H9 (cell line): Measurements from ENCODE around the gene SF3A2. TPM values are rescaled to one million over a fixed set of nuclear protein-coding genes. Genes with fewer than 3 reads are reported as not detected.
A peak's percentile ranks its signal among the peaks of the same experiment; 100 is the strongest.

Experiments used
- DNase-seq: peaks from one replicate; pipeline ENCODE4 v3.0.0-alpha.2; 2017
- H2AFZ ChIP-seq: one replicate; pipeline ENCODE4 v1.6.1; 2013; ENCODE audit warnings: mild to moderate bottlenecking, low read length, control low read depth, moderate library complexity
- H2AK5ac ChIP-seq: 2 replicates; pipeline ENCODE4 v1.6.1; 2013; ENCODE audit warnings: low read length, control low read depth, mixed read lengths; ENCODE audit not compliant: insufficient read length
- H2BK120ac ChIP-seq: one replicate; pipeline ENCODE4 v1.6.1; 2013; ENCODE audit warnings: low read depth, mild to moderate bottlenecking, low read length, control low read depth, inconsistent platforms; ENCODE audit not compliant: poor library complexity, severe bottlenecking
- H2BK12ac ChIP-seq: 2 replicates; pipeline ENCODE4 v1.6.1; 2013; ENCODE audit warnings: low read length, control low read depth, mixed read lengths, low read depth; ENCODE audit not compliant: insufficient read length
- H2BK15ac ChIP-seq: 2 replicates; pipeline ENCODE4 v1.6.1; 2013; ENCODE audit warnings: low read depth, low read length, control low read depth
- H2BK20ac ChIP-seq: one replicate; pipeline ENCODE4 v1.6.1; 2013; ENCODE audit warnings: low read depth, mild to moderate bottlenecking, low read length, control low read depth, inconsistent platforms; ENCODE audit not compliant: poor library complexity, severe bottlenecking
- H2BK5ac ChIP-seq: 2 replicates; pipeline ENCODE4 v1.6.1; 2013; ENCODE audit warnings: low read length, control low read depth, mixed read lengths; ENCODE audit not compliant: insufficient read length
- H3K14ac ChIP-seq: 2 replicates; pipeline ENCODE4 v1.6.1; 2013; ENCODE audit warnings: low read length, control low read depth; ENCODE audit not compliant: insufficient read depth
- H3K18ac ChIP-seq: 2 replicates; pipeline ENCODE4 v1.6.1; 2013; ENCODE audit warnings: low read depth, mild to moderate bottlenecking, mixed read lengths, low read length, control low read depth; ENCODE audit not compliant: insufficient read length
- H3K23ac ChIP-seq: 2 replicates; pipeline ENCODE4 v1.6.1; 2013; ENCODE audit warnings: low read length, control low read depth, mixed read lengths, low read depth; ENCODE audit not compliant: insufficient read length
- H3K23me2 ChIP-seq: 2 replicates; pipeline ENCODE4 v1.6.1; 2013; ENCODE audit warnings: low read depth, mild to moderate bottlenecking, mixed read lengths, low read length, control low read depth; ENCODE audit not compliant: insufficient read length, poor library complexity, severe bottlenecking
- H3K27ac ChIP-seq: 2 replicates; pipeline ENCODE4 v1.5.1; 2013; ENCODE audit warnings: low read length, control low read depth, mixed read lengths, low read depth; ENCODE audit not compliant: insufficient read length
- H3K27me3 ChIP-seq: 2 replicates; pipeline ENCODE4 v1.6.1; 2013; ENCODE audit warnings: low read length, control low read depth, inconsistent platforms; ENCODE audit not compliant: insufficient read depth
- H3K4ac ChIP-seq: 2 replicates; pipeline ENCODE4 v1.6.1; 2013; ENCODE audit warnings: low read depth, mild to moderate bottlenecking, control low read depth, inconsistent platforms, low read length, moderate library complexity
- H3K4me1 ChIP-seq: 2 replicates; pipeline ENCODE4 v1.6.1; 2013; ENCODE audit warnings: low read length, control low read depth, inconsistent platforms; ENCODE audit not compliant: insufficient read depth
- H3K4me2 ChIP-seq: 2 replicates; pipeline ENCODE4 v1.6.1; 2013; ENCODE audit warnings: low read length, control low read depth, mixed read lengths; ENCODE audit not compliant: insufficient read length, insufficient read depth
- H3K56ac ChIP-seq: 2 replicates; pipeline ENCODE4 v1.6.1; 2013; ENCODE audit warnings: low read depth, mild to moderate bottlenecking, mixed read lengths, low read length, control low read depth; ENCODE audit not compliant: insufficient read length
- H3K79me1 ChIP-seq: 2 replicates; pipeline ENCODE4 v1.6.1; 2013; ENCODE audit warnings: low read depth, mild to moderate bottlenecking, moderate library complexity, low read length, control low read depth, inconsistent platforms; ENCODE audit not compliant: insufficient read depth, poor library complexity, severe bottlenecking
- H3K79me2 ChIP-seq: 2 replicates; pipeline ENCODE4 v1.6.1; 2013; ENCODE audit warnings: low read length, control low read depth, inconsistent platforms; ENCODE audit not compliant: insufficient read depth
- H3K9ac ChIP-seq: 2 replicates; pipeline ENCODE4 v1.6.1; 2013; ENCODE audit warnings: low read length, control low read depth, mixed read lengths; ENCODE audit not compliant: insufficient read length; ENCODE audit errors: extremely low read depth
- H3K9me3 ChIP-seq: one replicate; pipeline ENCODE4 v1.6.1; 2013; ENCODE audit warnings: low read depth, low read length, inconsistent platforms; ENCODE audit not compliant: control insufficient read depth
- H3T11ph ChIP-seq: one replicate; pipeline ENCODE4 v1.6.1; 2013; ENCODE audit warnings: mild to moderate bottlenecking, low read length, control low read depth, inconsistent platforms
- H4K20me1 ChIP-seq: one replicate; pipeline ENCODE4 v1.6.1; 2013; ENCODE audit not compliant: control insufficient read depth, insufficient read length, insufficient read depth
- H4K5ac ChIP-seq: 2 replicates; pipeline ENCODE4 v1.6.1; 2013; ENCODE audit warnings: low read depth, mild to moderate bottlenecking, mixed read lengths, low read length, control low read depth; ENCODE audit not compliant: insufficient read length
- H4K8ac ChIP-seq: replicated peaks from 2 replicates; pipeline ENCODE4 v1.6.1; 2013; ENCODE audit warnings: low read length, control low read depth, mixed read lengths, low read depth; ENCODE audit not compliant: insufficient read length
- H4K91ac ChIP-seq: 2 replicates; pipeline ENCODE4 v1.6.1; 2013; ENCODE audit warnings: low read depth, mild to moderate bottlenecking, moderate library complexity, mixed read lengths, low read length, control low read depth; ENCODE audit not compliant: insufficient read length
- H3K27ac Mint-ChIP-seq, 3 experiments: 2 replicates in 2 of 3; 3 replicates in 1 of 3; pipeline ENCODE4 v1.8.0; 2020 to 2021; ENCODE audit warnings: mixed read lengths in 3 of 3, mild to moderate bottlenecking in 1 of 3, moderate library complexity in 1 of 3
- H3K27me3 Mint-ChIP-seq: 2 replicates; pipeline ENCODE4 v1.8.0; 2021; ENCODE audit warnings: low read depth, mild to moderate bottlenecking, moderate library complexity, mixed read lengths
- H3K36me3 Mint-ChIP-seq, 3 experiments: 2 replicates in 2 of 3; 3 replicates in 1 of 3; pipeline ENCODE4 v1.8.0; 2020 to 2021; ENCODE audit warnings: low read depth in 3 of 3, mixed read lengths in 3 of 3; ENCODE audit not compliant: insufficient read depth in 1 of 3
- H3K4me1 Mint-ChIP-seq, 2 experiments: 2 replicates each; pipeline ENCODE4 v1.8.0; 2020; ENCODE audit warnings: mixed read lengths in 2 of 2
- H3K4me3 Mint-ChIP-seq, 2 experiments: 2 replicates in 1 of 2; 3 replicates in 1 of 2; pipeline ENCODE4 v1.8.0; 2020 to 2021; ENCODE audit warnings: mild to moderate bottlenecking in 2 of 2, mixed read lengths in 2 of 2, moderate library complexity in 1 of 2
- H3K9me3 Mint-ChIP-seq, 2 experiments: 2 replicates in 1 of 2; 3 replicates in 1 of 2; pipeline ENCODE4 v1.8.0; 2020; ENCODE audit warnings: mild to moderate bottlenecking in 2 of 2, mixed read lengths in 2 of 2, moderate library complexity in 1 of 2
- WGBS: extraction: QIAGEN DNeasy Blood & Tissue Kit; methylation state at CpG from one replicate; pipeline ENCODE4 v1.1.7; 2013; ENCODE audit warnings: missing lambda C conversion rate, low lambda C conversion rate, mixed read lengths; ENCODE audit not compliant: insufficient read length; ENCODE audit errors: extremely low coverage; 5-methylcytosine and 5-hydroxymethylcytosine counted together
- total RNA-seq: library from RNA; stranded (reverse); gene quantifications from 2 replicates; pipeline ENCODE4 v1.2.1, GENCODE V29; 2021
- TF ChIP-seq, protein P1 (sequence below): fragments of 200-600 bp; sonication (generic); conservative IDR thresholded peaks from 3 replicates; pipeline ENCODE4 v1.8.0; 2021; ENCODE audit warnings: antibody characterized with exemption, mild to moderate bottlenecking

Gene SF3A2
- total RNA-seq, 1 experiment from 2014 or later = 166 TPM

DNA sequence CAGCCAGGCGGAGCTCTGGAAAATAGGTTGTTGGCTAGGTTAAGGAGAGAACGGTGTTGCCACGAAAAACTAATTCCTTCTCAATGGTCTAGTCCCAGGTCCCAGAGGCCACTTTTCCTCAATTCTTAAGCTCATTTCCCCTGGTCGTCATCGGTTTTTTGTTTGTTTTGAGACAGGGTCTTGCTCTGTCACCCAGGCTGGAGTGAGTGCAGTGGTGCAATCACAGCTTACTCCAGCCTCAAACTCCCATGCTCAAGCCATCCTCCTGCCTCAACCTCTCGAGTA, 1.2 kb downstream of the SF3A2 start:
- H3K4me1 Mint-ChIP-seq = peaks cover 42 to 48% of the 10 kb centered on the region in 2 experiments
- Histone ChIP-seq H3K9ac (no peak overlapping the region), H3K4me1 (peaks cover 4% of the 10 kb centered on the region; the same call in 1 of the 2 replicates), H4K8ac (no peak overlapping the region), H3K4ac (no peak overlapping the region), H2AFZ (no peak overlapping the region), H3K18ac (no peak overlapping the region), H2AK5ac (no peak overlapping the region), H2BK15ac (no peak overlapping the region), H2BK5ac (no peak overlapping the region), H3K23me2 (peaks cover 9% of the 10 kb centered on the region), H3K27me3 (no peaks in the 10 kb centered on the region), H3T11ph (no peak overlapping the region), H3K4me2 (peak overlapping the region; percentile 47), H3K27ac (no peak overlapping the region), H4K91ac (no peak overlapping the region), H4K5ac (no peak overlapping the region), H3K23ac (no peak overlapping the region), H3K9me3 (no peaks in the 10 kb centered on the region), H2BK120ac (no peak overlapping the region), H4K20me1 (peaks cover 2% of the 10 kb centered on the region), H3K79me1 (peaks cover 11% of the 10 kb centered on the region), H2BK12ac (no peak overlapping the region), H2BK20ac (no peak overlapping the region), H3K56ac (no peak overlapping the region), H3K79me2 (peaks cover 55% of the 10 kb centered on the region), H3K14ac (no peak overlapping the region)
- no peaks in the 10 kb centered on the region; the same call in 1 of the 2 replicates for H3K27me3 Mint-ChIP-seq
- DNase-seq = no peak
- peaks cover 0 to 3% of the 10 kb centered on the region in 2 experiments; a peak in 1 of 5 replicates for H3K9me3 Mint-ChIP-seq
- H3K4me3 Mint-ChIP-seq = peak overlapping the region; percentile 96 to 97
- peak overlapping the region; percentile 91 to 95 (median 94); a peak in 4 of 7 replicates for H3K27ac Mint-ChIP-seq
- WGBS = no CpG with 5 or more reads among the region's 6 CpGs
- H3K36me3 Mint-ChIP-seq = peaks cover 18 to 60% (median 54%) of the 10 kb centered on the region in 3 experiments
- TF ChIP-seq, protein P1, sequence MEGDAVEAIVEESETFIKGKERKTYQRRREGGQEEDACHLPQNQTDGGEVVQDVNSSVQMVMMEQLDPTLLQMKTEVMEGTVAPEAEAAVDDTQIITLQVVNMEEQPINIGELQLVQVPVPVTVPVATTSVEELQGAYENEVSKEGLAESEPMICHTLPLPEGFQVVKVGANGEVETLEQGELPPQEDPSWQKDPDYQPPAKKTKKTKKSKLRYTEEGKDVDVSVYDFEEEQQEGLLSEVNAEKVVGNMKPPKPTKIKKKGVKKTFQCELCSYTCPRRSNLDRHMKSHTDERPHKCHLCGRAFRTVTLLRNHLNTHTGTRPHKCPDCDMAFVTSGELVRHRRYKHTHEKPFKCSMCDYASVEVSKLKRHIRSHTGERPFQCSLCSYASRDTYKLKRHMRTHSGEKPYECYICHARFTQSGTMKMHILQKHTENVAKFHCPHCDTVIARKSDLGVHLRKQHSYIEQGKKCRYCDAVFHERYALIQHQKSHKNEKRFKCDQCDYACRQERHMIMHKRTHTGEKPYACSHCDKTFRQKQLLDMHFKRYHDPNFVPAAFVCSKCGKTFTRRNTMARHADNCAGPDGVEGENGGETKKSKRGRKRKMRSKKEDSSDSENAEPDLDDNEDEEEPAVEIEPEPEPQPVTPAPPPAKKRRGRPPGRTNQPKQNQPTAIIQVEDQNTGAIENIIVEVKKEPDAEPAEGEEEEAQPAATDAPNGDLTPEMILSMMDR = no peak
